Esophagus squamous epithelium (tissue), 4 donors: ENCODE data around the gene PKM.

Experiments used
- CTCF ChIP-seq, 6 experiments: fragments of 450-650 bp in 4 of 6; fragments of 200-600 bp in 2 of 6; sonication (generic) in 2 of 6; IDR thresholded peaks; one replicate each; pipeline ENCODE4 v1.5.1; 2016 to 2019; ENCODE audit warnings: antibody characterized with exemption in 6 of 6, mild to moderate bottlenecking in 4 of 6, moderate library complexity in 4 of 6
- POLR2A ChIP-seq, 4 donors: fragments of 450-650 bp; IDR thresholded peaks; one replicate each; pipeline ENCODE4 v1.6.1; 2017; ENCODE audit warnings: antibody characterized with exemption in 4 of 4, mild to moderate bottlenecking in 4 of 4, moderate library complexity in 3 of 4

DNA sequence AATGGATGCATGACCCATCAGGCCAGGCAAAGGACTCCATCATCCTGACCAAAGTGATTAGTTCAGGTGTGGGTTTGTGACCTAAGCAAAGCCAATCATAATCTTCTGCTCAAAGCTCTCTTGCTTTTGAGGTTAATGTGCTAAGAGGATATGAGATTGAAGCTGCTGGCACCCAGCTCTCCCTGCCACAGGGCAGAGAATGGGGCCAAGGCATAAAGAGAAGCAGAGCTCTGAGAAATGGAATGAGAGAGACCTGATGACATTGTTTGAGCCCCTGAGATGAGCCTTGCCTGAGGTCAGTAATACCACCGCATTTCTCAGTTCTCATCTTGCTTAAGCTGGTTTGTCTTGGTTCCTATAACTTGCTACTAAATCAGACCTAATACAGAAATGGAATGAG lies 47.7 kb upstream of the PKM start:
- TF ChIP-seq CTCF (IDR thresholded peaks at IDR 0.05): no peak
- TF ChIP-seq POLR2A (IDR thresholded peaks at IDR 0.05): no peak
